Choroid plexus epithelial cell (primary cell): Measurements from ENCODE around the gene CDAN1.

ENCODE experiments used
- DNase-seq: peaks from one replicate; pipeline ENCODE4 v3.0.0-alpha.2; 2010; ENCODE audit warnings: low read depth
- H3K4me3 ChIP-seq: 2 replicates; pipeline ENCODE4 v1.5.1; 2011; ENCODE audit warnings: low read depth, mild to moderate bottlenecking, control low read depth, low read length, moderate library complexity
- CTCF ChIP-seq: conservative IDR thresholded peaks from 2 replicates; pipeline ENCODE4 v1.5.1; 2011; ENCODE audit warnings: low read depth, mild to moderate bottlenecking, control low read depth, inconsistent platforms, low read length, moderate library complexity

The CDAN1 gene

GRCh38 chr15:42710662-42711061, 26.3 kb downstream of the CDAN1 start:
- TF ChIP-seq CTCF: no peak
- no peak overlapping the region for H3K4me3 ChIP-seq
- no peak for DNase-seq

- no peak for DNase-seq
- no peak overlapping the region for H3K4me3 ChIP-seq
- TF ChIP-seq CTCF: no peak
Observed at GRCh38 chr15:42707873-42708544, 28.9 kb downstream of the CDAN1 start.

DNA sequence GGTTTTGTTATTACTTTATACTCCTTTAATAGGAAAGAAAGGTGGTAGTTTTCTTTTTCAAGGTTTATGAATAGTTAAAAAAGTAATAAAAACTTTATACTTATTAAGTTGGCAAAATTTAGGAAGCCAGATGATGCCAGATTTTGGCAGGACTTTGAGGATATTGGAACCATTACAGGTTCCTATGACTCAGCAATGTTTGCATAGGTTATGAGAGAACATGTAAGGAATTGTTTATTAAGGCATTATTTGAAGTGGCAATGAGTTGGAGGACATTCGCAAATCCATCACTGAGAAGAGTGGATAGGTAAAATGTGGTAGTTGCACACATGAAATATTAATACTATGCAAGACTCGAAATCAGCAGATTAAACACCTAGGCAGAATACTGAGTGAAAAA, 29.9 kb downstream of the CDAN1 start:
- peak; percentile 13 for DNase-seq
- no peak for TF ChIP-seq CTCF

GRCh38 chr15:42705336-42705735, 31.6 kb downstream of the CDAN1 start:
- no peak for TF ChIP-seq CTCF
- H3K4me3 ChIP-seq: no peak overlapping the region
- no peak for DNase-seq

More for the DNA sequence above, 29.9 kb downstream of the CDAN1 start:
- H3K4me3 ChIP-seq: no peak overlapping the region

- no peak overlapping the region for H3K4me3 ChIP-seq
- TF ChIP-seq CTCF: peak; percentile 96
- DNase-seq: peak; percentile 84
Observed at GRCh38 chr15:42704492-42704926, 32.4 kb downstream of the CDAN1 start.

DNA sequence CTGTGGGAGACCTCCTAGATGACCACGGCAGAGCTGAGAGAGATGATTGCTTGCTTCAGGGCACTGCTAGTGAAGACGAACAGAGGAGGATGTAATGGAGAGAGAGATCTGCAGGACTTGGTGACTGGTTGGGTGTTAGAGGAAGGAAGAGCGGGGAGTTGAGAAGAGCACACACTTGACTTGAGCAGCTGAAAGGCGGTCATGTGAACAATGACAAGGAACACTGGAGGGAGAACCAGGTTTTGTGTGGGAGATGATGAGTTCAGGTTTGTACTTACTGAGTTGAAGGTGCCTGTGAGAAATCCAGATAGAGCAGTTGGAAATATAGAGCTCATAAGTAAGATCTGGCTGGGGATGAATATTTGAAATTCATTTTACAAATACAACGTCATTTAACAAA, 40.3 kb downstream of the CDAN1 start:
- DNase-seq: no peak
- no peak overlapping the region for H3K4me3 ChIP-seq
- no peak for TF ChIP-seq CTCF

GRCh38 chr15:42695527-42696071, 41.3 kb downstream of the CDAN1 start:
- H3K4me3 ChIP-seq: no peak overlapping the region
- no peak for DNase-seq
- no peak for TF ChIP-seq CTCF
